ELR (cell line): Measurements from ENCODE around the gene FAM50A.

ENCODE experiments used
- DNase-seq: peaks from one replicate; pipeline ENCODE4 v3.0.0-alpha.2; 2015; ENCODE audit warnings: low read depth

FAM50A gene

DNA sequence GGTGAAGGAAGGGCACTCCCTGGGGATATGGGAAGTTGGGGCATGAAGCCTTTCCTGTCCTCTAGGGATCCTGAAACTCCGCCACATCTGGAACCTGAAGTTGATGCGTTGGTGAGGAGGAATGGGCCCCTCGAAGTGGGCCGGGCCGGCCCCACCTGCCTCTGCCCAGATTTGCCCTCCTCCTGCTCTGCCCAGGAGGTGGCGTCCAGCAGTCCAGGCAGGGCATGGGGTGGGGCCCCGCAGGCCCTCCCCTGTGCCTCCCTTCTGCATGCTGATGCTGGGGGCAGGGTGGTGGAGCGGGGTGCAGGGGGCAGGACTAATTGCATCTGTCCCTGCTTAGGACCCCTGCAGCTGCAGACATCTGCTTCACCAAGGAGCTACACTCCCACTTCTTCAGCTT lies 30.8 kb upstream of the FAM50A start:
- DNase-seq, result no peak

DNA sequence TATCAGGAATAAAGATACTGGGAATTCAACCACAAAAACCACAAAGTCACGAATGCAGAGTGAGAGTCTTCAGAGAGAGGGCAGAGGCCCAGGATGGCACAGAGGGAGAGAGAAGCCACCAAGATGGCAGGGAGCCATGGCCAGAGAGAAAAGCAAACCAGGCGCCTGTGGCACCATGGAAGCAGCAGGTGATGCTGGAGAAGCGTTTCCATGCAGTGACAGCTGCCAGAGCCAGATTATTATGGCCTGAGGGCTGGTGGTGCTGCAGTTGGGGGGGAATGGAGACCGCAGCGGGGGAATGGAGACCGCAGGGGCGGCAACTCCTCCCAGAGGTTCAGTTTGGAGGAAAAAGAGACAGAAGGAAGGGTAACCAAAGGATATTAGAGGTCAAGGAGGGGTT lies 26.8 kb upstream of the FAM50A start:
- no peak for DNase-seq

DNA sequence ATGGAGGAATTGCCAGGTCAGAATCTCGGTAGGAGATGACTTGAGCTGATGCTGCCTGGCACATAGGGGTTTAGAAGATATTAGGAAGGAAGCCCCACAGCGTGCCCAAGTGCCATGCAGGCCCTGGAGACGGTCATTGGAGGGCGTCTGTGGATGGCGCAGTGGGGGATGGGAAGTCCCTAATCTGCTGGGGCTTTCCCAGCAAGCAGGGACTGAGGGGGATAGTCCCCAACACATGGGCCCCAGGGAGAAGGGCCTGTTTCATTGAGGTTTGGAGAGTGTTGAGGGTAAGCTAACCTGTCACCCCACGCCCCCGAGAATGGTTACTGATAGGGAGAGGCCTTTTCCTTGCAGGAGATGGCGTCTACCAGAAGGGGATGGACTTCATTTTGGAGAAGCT lies 24.8 kb upstream of the FAM50A start:
- DNase-seq, result no peak

DNA sequence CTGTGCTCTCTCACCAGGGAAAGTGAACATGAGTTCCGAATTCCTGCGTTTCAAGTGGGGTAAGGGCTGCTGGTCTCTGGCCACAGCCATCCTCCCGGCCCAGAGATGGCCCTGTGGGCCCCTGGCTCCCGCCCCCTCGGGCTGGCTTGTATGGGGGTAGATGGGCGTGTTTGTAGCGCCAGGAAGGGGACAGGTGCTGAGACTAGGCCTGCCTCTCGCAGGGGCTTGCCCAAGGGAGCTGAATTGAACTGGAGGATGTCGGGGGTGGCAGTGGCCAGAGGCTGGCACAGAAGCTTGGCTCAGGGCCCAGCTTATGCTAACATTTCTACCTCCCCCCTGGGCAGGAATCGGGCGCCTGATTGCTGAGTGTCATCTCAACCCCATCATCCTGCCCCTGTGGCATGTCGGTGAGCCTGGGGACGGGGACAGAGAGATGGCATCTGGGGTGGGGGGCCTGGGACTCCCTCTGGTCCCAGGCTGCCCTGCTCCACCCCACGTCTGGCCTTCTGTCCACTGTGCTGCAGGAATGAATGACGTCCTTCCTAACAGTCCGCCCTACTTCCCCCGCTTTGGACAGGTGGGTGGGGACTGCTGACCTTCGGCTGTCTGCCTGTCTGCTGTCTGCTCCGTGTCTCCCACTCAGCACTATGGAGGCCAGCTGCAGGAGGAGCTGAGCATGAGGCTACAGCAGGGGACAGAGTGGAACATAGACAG lies 24.1 kb upstream of the FAM50A start:
- no peak for DNase-seq

DNA sequence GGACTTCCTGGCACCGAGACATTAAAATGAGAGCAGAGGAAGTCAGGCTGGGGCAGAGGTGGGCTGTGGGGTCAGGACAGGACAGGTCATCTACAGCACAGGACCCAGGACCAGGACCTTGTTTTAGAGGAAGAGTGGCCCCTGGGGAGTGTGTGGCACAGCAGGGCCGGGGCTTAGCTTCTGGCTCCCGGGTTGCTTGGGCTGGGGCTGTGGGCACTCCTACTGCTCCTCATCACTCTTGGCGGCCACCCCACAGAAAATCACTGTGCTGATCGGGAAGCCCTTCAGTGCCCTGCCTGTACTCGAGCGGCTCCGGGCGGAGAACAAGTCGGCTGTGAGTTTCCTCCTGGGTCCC lies 23.6 kb upstream of the FAM50A start:
- no peak for DNase-seq

DNA sequence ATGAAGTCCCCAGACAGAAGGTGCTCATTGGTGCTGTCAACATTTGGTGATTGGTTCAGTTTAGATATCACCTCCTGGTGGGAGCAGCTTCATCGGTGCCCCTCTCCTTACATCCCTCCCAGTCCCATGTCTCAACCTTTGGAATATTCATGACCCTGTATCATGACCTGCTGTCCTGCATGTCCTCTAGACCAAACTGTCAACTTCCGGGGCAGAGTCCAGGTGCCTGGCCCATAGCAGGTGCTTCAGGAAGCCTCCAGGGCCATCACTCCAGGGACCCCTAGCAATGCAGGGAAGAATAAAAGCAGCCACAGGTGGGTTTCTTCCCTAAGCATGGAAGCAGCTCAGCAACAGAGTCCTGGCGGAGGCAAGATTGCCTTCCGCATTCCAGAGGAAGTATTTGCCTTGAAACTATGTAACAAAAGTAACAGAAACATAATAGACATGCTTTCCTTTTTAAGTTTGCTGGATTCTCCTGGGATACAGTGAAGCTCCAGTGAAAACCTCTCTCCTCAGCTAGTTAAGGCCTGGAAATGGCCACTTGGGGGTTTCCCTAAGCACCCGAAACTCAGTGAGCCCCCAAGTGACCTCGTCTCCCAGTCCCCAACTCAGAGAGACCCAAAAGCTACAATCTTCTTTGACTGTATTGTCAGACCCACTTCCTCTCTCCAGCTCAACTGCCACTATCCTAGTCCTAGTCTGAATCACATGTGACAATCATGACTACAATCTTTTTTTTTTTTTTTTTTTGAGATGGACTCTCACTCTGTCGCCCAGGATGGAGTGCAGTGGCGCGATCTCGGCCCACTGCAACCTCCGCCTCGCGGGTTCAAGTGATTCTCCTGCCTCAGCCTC lies 16.8 kb upstream of the FAM50A start:
- DNase-seq, result no peak

DNA sequence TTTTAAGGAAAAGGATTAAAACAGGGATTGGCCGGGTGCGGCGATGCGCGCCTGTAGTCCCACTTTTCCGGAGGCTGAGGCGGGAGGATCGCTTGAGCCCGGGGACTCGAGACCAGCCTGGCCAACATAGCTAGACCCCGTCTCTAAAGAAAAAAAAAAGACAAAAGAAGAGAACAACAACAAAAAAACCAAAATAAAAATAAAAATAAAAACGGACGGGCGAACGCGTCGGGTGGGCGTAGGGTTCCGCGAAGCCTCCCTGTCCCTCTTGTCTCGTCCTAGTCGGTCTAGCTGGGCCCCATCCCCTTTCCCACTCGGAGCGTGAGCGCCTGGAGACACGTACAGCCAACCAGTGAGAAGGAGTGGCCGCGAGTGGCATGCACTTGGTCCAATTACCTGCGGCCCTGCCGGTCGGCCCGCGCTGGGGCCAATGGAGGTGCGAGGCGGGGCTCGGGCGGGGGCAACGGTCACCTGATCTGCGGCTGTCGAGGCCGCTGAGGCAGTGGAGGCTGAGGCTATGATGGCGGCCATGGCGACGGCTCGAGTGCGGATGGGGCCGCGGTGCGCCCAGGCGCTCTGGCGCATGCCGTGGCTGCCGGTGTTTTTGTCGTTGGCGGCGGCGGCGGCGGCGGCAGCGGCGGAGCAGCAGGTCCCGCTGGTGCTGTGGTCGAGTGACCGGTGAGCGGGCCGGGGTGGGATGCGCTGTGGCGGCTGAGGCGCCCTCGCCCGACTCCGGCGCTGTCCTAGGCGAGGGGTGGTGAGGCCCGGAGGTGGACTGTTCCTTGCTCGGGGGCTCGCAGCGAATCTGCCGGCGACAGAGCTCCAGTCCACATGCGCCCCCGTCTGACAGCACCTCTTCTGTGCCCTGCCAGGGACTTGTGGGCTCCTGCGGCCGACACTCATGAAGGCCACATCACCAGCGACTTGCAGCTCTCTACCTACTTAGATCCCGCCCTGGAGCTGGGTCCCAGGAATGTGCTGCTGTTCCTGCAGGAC lies 15.5 kb upstream of the FAM50A start, which contains the start of gene ATP6AP1:
Gene ATP6AP1 (plus strand): TSS at position 502 of the 996 bp plus-strand sequence. CDS start 16 bp downstream, at position 518.
- DNase-seq, result peak; percentile 93

DNA sequence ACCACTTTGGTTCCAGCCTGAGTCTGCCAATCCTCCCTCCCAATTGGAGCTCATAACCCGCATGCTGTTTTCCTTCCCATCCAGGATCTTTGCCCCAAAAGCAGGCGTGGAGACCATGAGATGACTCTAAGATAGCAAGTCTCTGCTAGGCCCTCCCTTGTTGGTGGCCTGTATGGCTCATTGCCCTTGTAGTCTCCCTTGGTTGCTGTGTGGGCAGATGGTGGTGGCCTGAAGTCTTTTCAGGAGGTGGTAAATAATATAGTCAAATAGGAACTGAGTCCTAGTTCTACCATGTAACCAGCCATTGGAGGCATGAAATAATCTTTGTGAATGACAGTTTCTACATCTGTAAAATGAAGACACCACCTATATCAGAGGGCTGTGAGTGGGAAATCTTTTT lies 14.2 kb upstream of the FAM50A start:
- DNase-seq, result no peak

DNA sequence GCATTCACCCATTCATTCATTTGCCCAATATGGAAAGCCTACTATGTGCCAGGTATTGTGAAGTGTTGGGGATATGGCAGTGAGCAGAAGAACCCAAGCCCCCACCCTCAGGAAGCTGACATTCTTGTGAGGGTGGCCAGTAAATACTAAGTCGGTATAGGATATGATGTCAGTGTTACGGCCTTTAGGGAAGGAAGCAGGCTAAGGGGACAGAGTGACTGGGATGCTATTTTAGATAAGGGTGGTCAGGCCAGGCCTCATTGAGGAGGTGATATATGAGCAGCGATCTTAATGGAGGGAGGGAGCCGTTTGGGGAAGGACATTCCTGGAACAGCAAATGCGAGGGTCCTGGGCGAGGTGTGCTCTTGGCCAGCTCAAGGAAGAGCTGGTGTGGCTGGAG lies 13.5 kb upstream of the FAM50A start:
- no peak for DNase-seq

DNA sequence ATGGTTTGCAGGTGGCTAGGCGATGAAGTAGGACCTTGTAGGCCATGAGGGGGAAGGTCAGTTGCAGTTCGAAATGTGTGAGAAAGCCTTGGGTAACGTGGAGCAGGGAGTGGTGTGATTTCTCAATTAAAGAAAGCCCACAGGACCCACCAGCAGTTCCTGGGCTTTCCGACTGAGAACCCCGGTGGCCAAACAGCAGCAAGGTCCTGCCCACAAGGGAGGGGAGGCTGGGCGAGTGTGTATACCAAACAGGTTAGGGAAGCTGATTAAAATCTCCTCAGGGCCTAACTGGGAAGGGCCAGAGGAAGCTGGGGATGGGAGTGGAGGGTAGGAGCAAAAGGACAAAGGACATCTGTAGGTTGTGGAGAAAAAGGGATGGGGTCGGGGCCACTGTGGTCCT lies 13.0 kb upstream of the FAM50A start:
- DNase-seq, result no peak

DNA sequence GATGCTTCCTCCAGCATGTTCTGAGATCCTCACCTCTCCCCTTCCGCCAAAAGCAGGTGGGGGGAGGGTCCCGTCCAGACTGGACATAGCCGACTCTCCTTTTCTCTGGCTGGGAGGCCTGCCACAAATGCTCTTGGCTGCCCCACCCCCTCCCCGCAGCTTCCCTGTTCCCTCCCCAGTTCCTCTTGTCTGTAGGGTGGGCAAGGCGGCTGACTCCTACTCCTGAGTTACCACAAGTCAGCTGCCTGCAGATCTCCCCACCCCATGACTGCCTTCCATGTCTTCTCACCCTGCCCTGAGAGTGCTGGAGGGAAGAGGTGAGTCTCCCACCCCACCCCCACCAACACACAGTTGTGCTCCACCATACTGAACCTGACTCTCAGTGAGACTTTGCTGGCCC lies 12.6 kb upstream of the FAM50A start:
- no peak for DNase-seq

DNA sequence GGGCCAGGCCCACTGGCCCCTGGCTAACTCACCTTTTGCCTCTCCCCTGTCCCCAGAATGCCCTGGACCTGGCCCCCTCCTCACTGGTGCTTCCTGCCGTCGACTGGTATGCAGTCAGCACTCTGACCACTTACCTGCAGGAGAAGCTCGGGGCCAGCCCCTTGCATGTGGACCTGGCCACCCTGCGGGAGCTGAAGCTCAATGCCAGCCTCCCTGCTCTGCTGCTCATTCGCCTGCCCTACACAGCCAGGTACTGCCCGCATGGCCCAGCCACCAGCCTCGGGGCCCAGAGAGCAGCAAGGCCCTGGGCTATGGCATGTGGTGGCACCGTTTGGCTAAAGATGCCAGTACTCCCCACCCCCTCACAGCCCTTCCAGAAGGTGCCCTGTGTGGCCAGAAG lies 11.7 kb upstream of the FAM50A start:
- DNase-seq, result no peak

DNA sequence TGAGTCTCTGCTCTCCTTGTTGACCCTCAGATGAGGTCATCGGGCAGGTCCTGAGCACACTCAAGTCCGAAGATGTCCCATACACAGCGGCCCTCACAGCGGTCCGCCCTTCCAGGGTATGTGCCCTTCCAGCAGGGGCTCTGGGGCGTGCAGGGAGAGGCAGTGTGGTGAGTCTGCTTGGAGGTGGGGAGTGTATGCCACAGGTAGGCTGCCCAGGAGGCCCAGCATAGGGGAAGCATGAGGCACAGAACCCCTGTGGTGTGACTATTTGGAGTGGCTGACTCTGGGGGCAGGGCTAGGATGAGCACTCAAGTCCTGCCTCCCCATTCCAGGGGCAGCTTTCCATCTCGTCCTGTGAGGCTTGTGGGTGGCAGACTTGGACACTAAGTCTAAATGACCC lies 10.3 kb upstream of the FAM50A start:
- no peak for DNase-seq

DNA sequence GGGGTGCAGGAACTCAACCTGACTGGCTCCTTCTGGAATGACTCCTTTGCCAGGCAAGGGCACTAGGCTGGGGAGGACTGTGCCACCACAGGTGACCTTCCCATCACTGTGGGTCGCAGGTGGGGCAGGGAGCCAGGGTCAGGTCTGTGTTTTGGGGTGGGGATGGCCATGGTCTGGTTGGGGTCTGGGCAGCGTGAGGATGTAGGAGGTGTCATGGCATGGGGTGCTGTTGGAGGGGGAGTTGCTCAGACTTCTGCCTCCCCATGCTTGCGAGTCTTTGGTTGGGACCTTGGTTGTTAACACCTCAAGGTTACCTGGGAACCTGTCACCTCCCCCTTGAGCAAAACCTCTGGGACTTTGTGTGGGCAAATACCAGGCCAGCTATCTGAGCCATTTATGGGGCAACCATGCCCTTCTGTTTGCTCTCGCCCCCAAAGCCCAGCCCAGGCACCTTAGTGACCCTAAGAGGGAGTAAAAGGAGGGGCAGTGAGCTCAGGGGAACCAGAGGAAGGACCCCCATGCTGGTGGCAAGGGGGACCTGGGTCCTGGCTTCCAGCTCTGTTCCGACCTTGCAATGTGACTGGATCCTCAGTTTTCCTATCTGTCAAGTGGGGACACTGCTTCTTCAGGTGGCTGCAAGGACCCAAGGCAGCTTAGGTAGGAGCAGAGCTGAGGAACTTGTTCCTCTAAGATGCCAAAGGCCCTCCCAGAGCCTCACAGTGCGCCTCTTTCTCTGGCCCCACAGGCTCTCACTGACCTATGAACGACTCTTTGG lies 9.4 kb upstream of the FAM50A start:
- DNase-seq, result no peak

DNA sequence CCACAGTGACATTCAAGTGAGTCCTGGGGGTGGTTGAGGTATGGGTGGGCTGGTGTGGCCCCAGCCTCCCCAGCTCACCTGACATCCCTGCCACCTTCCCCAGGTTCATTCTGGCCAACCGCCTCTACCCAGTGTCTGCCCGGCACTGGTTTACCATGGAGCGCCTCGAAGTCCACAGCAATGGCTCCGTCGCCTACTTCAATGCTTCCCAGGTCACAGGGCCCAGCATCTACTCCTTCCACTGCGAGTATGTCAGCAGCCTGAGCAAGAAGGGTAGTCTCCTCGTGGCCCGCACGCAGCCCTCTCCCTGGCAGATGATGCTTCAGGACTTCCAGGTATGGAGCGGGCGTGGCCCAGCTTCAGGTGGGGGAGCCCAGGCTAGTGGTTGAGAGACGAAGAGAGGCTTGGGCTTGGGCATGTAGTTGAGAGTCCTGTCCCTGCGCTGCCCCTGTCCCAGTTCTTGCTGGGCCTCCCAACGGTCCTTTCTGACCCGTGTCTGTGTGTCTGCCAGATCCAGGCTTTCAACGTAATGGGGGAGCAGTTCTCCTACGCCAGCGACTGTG lies 8.7 kb upstream of the FAM50A start:
- DNase-seq, result no peak

DNA sequence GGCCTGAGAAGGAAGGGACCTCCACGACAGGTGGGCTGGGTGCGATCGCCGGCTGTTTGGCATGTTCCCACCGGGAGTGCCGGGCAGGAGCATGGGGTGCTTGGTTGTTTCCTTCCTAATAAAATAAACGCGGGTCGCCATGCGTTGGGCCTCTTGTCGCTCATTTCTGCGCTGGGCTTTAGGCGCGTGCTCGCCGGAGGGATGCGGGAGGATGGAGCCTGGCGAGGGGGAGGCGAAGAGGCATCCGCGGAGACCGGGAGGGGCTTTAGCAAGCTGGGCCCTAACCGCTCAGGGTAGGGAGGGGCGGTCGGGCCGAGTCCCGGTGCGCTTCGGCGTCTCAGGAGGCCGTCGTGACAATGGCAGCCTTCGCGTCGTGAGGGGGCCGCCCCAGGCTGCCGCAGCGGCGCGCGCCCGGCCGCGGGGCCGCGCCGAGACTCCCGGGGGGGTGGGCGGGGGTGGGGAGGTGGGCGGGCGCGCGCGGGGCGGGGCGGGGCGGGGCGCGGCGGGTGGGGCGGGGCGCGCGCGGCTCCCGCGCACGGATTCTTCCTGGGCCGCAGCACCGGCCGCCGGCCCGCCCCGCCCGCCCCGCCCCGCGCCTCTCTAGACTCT lies 7.5 kb upstream of the FAM50A start:
- peak; percentile 58 for DNase-seq

DNA sequence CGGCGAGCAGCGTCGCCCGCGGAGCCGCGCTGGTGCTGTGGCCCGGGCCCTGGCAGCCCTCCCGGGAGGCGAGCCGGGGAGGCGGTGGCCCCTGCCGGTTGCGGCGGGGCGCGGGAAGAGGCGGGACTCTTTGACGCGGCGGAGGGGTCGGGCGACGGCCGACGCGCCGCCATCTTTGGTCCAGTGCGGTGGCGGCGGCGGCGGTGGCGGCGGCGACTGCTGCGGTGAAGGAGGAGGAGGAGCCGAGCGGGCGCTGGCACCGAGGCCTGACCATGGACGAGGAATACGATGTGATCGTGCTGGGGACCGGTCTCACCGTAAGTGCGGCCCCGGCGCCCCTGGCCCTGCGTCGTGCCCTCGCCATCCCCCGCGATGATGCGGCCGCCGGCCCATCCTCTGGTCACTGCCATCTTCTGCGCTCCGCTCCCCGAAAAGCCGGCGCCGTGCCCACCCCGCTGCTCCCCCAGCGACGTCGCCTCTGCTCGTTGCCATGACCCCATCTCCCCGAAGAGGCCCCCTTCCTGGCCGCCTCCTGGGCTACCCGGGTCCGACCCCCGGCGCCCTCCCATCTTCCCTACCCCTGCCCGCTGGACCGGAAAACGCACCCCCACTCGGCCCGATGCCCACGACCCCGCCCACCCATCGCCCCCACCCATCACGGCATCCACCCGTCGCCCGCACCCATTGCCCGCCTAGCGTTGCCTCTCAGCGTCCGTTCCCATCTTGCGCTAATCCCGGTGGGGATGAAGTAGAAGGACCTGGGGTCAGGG lies 6.8 kb upstream of the FAM50A start, which contains the start of gene GDI1:
Gene GDI1 (plus strand): TSS at position 172 of the 770 bp plus-strand sequence. CDS start 101 bp downstream, at position 273.
- DNase-seq, result peak; percentile 65

DNA sequence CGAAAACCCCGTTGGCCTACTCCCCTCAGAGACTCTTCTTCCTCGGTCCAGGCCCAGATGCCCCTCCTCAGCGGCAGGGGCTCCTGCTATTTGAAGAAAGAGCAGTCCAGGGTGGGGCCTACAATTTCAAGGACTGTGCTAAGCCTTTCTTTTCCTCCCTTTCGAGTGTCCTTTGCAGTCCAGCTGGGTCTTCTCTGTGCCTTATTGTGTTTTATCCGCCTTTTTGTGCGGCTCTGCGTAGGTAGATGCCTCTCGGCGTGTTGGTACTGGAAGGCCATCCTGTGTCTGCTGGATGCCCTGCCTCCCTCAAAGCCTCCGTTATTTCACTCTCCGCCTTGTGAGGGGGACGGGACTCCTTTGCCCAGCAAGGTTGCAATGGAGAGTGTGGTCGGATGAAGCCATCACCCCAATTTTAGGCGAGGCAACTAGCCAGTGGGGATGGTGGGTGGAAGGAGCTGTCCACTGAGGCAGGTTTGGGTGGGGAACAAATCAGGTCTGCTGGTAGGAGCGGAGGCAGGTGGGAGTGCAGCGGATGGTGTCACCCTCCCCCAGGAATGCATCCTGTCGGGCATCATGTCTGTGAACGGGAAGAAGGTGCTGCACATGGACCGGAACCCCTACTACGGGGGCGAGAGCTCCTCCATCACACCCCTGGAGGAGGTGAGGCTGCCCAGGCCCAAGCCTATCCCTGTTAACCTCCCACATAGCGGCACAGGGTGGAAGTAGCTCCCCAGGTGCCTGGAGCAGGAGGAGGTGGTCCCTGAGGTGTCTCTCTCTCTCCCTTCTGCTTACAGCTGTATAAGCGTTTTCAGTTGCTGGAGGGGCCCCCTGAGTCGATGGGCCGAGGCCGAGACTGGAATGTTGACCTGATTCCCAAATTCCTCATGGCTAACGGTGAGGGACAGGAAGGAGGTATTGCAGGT lies 5.7 kb upstream of the FAM50A start:
- peak; percentile 24 for DNase-seq

DNA sequence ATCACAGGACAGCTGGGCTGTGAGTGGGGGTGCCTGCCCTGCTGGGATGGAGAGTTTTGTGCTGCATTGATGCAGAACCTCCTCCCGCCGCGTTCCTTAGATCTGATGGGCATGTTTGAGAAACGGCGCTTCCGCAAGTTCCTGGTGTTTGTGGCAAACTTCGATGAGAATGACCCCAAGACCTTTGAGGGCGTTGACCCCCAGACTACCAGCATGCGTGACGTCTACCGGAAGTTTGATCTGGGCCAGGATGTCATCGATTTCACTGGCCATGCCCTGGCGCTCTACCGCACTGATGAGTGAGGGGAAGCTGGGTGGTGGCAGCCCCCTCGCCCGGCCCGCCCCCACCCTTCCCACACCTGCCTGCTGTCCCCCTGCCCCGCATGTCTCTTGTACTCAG lies 4.1 kb upstream of the FAM50A start:
- DNase-seq, result no peak
